HG03460 (cell line): ENCODE data around the gene TADA3.

ENCODE experiments used
- ATAC-seq: cut with Tn5 transposase; IDR thresholded peaks from one replicate; pipeline ENCODE4 v1.9.1; 2021; ENCODE audit not compliant: unreplicated experiment

Gene TADA3

GRCh38 chr3:9792405-9793160 is at the start of gene TADA3, which contains the start of gene ARPC4:
TSS of gene TADA3 (minus strand) at chr3:9792473. CDS start at chr3:9791466, 1,007 bp downstream.
TSS of gene ARPC4 (plus strand) at chr3:9793082. CDS start at chr3:9793122, 40 bp downstream.
- ATAC-seq, result peak; percentile 82

GRCh38 chr3:9841015-9841414 is 48.7 kb upstream of the TADA3 start:
- no peak for ATAC-seq

- no peak for ATAC-seq
Observed at GRCh38 chr3:9838856-9839255, 46.6 kb upstream of the TADA3 start.

- ATAC-seq, result no peak
Observed at GRCh38 chr3:9837701-9838582, 45.7 kb upstream of the TADA3 start.

- ATAC-seq, result no peak
Observed at GRCh38 chr3:9834520-9835380, 42.5 kb upstream of the TADA3 start.

GRCh38 chr3:9833078-9833477 is 40.8 kb upstream of the TADA3 start:
- no peak for ATAC-seq

GRCh38 chr3:9831253-9831652 is 39.0 kb upstream of the TADA3 start:
- no peak for ATAC-seq

- ATAC-seq, result no peak
Observed at GRCh38 chr3:9828801-9829755, 36.8 kb upstream of the TADA3 start.

GRCh38 chr3:9826815-9827573 is 34.7 kb upstream of the TADA3 start:
- ATAC-seq, result no peak

- ATAC-seq, result no peak
Observed at GRCh38 chr3:9825451-9826040, 33.3 kb upstream of the TADA3 start.

- no peak for ATAC-seq
Observed at GRCh38 chr3:9820946-9821345, 28.7 kb upstream of the TADA3 start.

- no peak for ATAC-seq
Observed at GRCh38 chr3:9820543-9820942, 28.3 kb upstream of the TADA3 start.

GRCh38 chr3:9818666-9819335 is 26.5 kb upstream of the TADA3 start:
- ATAC-seq, result no peak

- ATAC-seq, result no peak
Observed at GRCh38 chr3:9817436-9817835, 25.2 kb upstream of the TADA3 start.

- ATAC-seq, result no peak
Observed at GRCh38 chr3:9815986-9816385, 23.7 kb upstream of the TADA3 start.

- ATAC-seq, result no peak
Observed at GRCh38 chr3:9812870-9813483, 20.7 kb upstream of the TADA3 start.

GRCh38 chr3:9810846-9811245 is 18.6 kb upstream of the TADA3 start:
- no peak for ATAC-seq

- ATAC-seq, result no peak
Observed at GRCh38 chr3:9810433-9810770, 18.1 kb upstream of the TADA3 start.
